IPS DF 19.7 (cell line): Measurements from ENCODE around the gene PRAMEF5.
"Not testable (repeated sequence)": the region's sequence is repeated elsewhere in the genome, so short reads cannot be mapped to it uniquely, and the experiment has no call there.

Experiments used
- DNase-seq: peaks from one replicate; pipeline ENCODE4 v3.0.0-alpha.2; 2013; ENCODE audit warnings: low read depth, low spot score

Gene PRAMEF5

DNA sequence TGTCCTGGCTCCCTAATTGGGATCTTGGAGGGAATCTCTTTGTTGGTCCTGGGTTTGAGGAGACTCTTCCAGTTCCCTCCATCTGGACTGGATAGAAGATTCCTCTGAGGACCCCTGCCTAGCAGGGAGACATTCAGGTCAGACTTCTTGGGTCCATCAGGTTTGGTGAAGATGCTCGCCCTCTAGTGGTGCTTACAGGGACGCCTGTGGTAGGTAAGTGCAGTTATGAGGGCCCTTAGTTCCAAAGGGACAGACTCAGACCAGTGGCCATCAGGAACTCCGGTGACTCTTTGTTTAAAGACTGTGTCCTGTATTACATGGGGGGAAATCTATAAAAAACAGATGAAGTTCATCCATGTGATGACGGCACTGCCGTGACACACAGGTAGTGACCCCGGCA lies 23.0 kb downstream of the PRAMEF5 start:
- DNase-seq: not testable (repeated sequence)

DNA sequence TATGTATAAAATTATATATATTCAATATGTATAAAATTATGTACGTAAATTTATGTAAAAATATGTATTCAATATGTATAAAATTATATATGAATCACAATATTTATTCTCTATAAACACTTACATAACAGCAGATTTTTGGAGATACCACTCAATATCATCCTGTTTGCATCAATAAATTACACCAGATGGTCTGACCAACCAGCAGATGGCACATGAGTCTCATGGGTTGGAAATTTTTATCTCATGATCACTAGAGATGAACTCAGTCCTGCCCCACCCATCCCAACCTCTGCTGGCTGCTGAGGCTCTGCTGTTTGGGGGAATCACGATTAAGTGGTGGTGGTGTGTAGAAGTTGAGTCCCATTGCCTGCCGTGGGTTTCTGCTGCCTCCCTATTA lies 25.6 kb downstream of the PRAMEF5 start:
- DNase-seq: not testable (repeated sequence)

GRCh38 chr1:13285037-13285436 lies 31.0 kb downstream of the PRAMEF5 start, which contains the start of gene PRAMEF8:
TSS of gene PRAMEF8 (minus strand) at chr1:13285137. CDS start at chr1:13284091, 1,046 bp downstream.
- DNase-seq: not testable (repeated sequence)

DNA sequence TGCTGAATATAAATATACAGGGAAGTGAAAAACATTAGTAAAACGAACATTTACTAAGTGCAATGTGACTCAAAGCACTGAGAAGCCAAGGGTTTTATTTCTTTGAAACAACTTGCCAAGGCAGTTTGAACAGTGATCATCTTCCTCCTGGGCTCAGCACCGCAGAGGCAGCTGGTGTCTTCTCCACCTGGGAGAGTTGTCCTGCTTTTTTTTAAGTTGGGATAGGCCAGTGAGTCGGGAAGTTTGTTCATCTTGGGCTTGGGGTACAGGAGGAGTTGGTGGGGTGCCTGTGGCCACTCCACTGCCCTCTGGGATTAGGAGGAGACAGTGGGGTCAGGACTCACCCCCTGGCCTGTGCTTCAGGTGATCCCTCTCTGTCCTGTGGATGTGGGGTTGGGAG lies 35.0 kb downstream of the PRAMEF5 start:
- not testable (repeated sequence) for DNase-seq

DNA sequence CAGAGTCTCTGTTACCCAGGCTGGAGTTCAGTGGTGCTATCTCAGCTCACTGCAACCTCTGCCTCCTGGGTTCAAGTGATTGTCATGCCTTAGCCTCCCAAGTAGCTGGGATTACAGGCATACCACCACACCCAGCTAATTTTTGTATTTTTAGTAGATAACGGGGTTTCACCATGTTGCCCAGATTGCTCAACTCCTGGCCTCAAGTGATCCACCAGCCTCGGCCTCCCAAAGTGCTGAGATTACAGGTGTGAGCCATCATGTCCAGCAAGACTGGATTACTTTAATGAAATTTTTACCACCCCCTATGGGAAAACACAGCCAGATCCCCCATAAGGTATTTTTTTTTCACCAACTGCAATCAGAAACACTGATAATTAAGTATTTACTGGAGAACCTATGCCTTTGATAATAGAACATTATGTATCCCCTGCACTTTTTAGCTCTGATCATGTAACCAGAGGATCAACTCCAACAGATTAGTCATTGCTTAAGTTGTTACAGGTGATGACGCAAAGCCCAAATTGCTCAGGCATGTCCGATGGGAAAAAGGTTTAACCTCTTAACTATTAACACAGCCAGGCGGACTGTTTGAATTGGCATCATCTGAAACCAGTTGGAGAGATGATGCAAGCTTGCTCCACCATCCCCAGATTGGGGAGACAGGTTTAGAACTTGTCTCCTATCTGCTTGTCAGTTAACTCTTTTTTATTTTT lies 43.4 kb downstream of the PRAMEF5 start:
- DNase-seq: not testable (repeated sequence)

GRCh38 chr1:13298699-13299098 lies 44.7 kb downstream of the PRAMEF5 start:
- not testable (repeated sequence) for DNase-seq

DNA sequence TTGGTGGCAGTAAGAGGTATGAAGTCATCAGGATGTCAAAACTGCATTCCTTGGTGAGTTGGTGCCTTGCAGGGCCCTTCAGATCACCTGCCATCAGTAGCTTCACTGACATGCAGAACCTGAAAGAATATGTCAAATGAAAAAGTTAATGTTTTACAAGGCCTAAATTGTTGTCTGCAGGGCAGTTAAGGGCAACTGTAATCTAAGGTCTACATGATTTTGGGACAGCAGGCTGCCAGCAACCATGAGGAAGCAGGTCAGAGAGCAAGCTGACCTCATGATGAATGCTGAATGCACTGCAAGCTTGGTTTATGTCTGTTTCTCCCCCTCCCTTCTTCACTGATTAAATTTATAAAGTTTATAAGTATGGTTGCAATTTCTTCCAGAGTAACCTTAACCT lies 48.2 kb downstream of the PRAMEF5 start:
- not testable (repeated sequence) for DNase-seq

DNA sequence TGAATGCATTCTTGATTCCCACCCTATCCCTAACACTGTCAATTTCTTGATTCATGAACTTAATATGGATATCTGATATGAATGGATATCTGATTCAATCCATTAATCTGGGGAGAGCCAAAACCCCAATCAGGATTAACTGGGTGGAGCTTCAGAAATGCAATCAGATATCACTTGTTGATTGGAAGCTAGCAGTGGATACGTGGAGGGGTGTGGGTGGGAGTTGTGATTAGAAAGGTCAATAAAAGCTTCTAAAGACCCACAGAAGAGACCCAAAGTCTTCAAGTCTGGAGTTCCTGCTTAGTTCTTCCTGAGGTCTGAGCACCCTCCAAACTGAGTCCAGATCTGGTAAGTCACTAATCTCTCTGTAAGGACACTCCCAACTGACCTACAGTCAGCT lies 49.2 kb downstream of the PRAMEF5 start, which contains the start of gene PRAMEF33:
Gene PRAMEF33, plus strand, starts transcription at position 301 of the 400 bp plus-strand sequence. CDS start 2,416 bp downstream, outside the sequence.
- DNase-seq: not testable (repeated sequence)
